NT2/D1 (cell line): Measurements from ENCODE around the gene HSDL2.

ENCODE experiments used
- SUZ12 ChIP-seq: IDR thresholded peaks from 2 replicates; pipeline ENCODE4 v1.6.1; 2011; ENCODE audit not compliant: insufficient read length, insufficient read depth; ENCODE audit errors: extremely low read depth
- ZNF274 ChIP-seq: IDR thresholded peaks from 2 replicates; pipeline ENCODE4 v1.6.1; 2011; ENCODE audit warnings: mild to moderate bottlenecking, low read depth, low read length

GRCh38 chr9:112520069-112520468 is 140.2 kb downstream of the HSDL2 start:
- no peak for TF ChIP-seq ZNF274
- no peak for TF ChIP-seq SUZ12
